Stimulated activated CD8-positive, alpha-beta memory T cell treated with anti-CD3 and anti-CD28 coated beads, Interleukin-7, amount 100 ng/mL, for 24 hours (primary cell): ENCODE measurements around the gene BAIAP3.

ENCODE experiments used
- DNase-seq: peaks from one replicate; pipeline ENCODE4 v3.0.0-alpha.2; 2020; ENCODE audit warnings: low read depth

The BAIAP3 gene

DNA sequence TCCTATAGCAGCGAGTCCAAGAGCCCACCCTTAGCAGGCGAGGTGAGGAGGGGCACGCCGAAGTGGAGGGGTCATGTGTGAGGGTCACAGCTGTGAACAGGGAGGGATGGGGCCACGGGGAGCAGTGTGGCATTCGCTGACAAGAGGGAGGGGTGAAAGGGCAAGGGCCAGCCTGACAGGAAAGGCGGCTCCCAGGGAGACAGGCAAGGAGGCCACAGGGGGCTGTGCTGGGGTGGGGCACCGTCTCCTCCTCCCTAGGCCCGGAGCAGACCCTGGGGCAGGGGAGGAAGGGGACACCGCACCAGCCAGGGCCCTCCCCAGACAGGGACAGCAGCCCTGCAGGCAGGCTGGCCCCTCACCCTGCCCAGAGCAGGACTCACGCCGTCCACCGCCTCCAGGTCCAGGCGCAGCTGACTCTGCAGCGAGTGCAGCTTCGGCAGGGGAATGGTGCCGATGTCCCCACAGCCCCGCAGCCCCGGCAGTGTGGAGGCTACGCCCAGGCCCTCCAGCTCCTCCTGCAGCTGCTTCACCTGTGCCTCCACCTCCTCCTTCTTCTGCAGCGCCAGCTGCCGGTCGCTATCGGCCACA, 33.4 kb downstream of the BAIAP3 start:
- no peak for DNase-seq

DNA sequence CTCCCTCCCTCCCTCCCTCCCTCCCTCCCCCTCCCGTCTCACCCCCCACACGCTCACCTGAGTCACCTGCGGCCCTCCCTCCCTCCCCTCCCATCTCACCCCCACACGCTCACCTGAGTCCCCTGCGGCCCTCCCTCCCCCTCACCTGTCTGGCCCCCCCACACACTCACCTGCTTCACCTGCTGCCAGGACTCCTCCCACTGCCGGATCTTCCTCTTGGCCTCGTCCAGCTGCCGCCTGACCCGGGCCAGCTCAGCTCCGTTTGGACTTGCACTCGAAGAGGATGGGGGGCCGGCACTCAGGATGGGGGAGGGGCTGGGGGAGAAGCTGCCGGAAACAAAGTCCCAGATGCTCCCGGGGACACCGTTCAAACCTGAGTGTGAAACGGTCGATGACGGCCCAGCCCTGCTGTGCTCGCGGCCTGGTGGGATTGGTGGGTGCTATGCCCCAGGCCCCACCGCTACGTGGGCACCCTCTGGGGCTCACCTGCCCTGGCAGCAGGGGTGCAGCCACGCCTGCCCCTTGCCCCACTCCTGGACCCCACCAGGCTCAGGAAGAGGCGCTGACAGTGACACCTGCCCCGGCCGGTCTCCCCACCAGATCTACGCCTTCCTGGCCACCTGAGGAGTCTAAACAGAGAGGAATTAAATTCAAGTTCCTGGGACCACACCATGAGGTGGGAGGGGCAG, 34.2 kb downstream of the BAIAP3 start:
- no peak for DNase-seq

DNA sequence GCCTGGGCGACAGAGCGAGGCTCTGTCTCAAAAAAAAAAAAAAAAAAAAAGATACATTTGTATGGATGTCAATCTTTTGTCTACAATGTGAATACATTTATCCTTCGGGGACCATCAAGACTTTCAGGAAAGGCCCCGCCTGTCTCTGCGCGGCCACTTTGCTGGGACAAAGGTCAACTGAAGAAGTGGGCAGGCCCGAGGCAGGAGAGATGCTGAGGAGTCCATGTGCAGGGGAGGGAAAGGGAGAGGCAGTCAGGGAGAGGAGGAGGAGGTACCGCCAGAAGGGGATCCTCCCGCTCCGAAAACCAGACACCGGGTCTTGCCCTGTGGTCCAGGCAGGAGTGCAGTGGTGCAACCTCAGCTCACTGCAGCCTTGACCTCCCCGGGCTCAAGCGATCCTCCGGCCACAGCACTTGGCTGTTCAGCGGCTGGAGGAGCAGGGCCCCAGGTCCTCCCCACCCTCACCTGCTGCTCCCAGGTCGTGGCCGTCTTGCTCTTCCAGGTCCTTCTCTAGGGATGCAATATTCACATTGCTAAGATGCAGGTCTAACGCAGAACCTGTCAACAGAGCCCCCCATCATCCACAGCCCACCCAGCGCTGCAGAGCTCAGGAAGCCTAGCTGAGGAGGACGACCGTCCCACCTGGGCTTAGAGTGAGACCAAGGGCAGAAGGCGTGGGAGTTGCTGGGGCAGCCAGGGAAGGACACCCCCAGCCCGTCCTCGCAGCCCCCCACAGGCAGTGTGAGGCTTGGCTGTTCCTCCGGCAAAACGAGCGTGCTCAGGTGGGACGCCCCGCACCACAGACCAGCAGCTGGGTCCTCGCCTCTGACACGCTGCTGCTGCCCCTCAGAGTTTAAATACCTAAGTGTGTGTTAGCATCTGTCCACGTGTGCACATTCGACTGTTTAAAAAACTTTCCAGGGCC, 37.9 kb downstream of the BAIAP3 start:
- DNase-seq, result no peak

DNA sequence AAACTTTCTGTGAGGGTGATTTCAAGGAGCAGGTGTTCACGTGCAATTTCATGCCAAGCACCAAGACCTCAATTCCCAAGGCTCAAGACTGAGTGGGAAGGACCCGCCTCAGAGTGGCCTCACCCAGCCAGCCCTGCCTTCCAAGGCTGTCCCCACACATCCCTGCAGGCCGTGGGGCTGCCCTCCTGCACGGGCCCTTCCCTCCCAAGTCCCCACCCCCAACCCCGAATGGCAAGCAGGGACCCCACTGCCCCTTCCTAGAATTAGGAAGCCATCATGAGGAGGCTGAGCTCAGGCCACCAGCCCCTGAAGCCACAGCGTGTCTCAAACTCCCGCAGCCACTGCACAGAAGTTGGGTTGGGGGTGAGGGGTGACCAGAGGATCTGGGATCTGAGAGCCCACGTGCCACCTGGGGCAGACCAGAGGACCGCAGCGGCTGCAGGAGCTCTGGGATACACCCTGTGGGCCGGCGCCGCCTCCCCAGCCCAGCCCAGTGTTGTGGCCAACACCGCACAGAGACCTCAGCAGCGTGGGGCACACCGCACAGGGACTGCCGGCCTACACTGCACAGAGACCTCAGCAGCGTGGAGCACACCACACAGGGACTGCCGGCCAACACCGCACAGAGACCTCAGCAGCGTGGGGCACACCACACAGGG, 39.0 kb downstream of the BAIAP3 start:
- DNase-seq, result no peak

DNA sequence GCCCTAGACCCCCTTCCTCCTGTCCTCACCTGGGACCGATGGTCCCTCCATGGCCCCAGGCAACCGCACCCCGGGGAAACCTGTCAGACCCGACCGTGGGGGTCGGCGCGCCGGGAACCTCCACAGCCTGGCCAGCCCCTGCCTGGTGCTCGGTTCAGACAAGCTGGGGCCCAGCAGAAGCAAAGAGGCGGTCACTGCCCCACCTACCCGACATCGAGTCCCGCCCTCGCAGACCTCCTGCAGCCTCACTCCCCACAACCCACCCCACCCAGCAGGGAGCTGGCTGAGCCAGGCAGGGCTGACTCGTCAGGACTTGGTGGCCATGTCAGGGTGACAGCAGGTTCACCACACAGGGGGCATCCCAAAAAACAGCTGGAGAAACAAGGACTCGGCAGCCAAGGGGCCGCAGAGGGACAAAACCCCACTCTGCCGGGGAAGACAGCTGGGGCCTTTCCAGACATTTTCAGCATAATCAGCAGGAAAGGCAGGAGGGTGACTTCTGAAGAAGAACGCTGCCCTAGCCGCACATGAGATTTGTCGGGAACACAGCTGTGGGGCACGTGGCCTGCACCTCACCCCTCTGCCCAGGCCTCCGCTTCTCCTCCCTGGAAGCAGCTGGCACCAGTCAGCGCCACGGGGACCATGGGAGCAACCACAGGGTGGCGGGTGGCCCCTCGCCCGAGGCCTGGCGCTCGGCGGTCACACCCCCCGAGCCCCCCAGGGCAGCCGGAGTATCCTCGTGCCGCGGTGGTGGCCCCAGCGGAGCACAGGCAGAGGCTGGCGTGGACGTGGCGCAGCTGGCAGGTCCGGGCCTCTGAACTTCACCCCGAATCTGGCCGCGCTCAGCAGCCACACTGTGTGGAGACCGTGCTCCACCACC, 41.2 kb downstream of the BAIAP3 start:
- no peak for DNase-seq

DNA sequence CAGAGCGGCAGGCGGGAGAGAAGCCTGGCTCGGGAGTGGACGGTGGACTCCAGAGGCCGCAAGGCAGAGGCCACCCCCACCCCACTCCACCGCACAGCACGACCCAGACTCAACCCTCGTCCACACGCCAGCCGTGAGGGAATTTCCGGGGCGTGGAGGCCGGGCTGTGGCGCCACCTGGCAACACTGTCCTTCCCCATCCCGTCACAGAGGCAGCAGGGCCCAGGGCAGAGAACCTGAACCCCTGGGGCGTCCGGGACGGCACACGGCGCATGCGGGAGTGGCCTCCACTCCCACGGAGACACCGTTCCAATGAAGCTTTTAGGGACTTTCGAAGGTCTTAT, 41.8 kb downstream of the BAIAP3 start:
- no peak for DNase-seq

DNA sequence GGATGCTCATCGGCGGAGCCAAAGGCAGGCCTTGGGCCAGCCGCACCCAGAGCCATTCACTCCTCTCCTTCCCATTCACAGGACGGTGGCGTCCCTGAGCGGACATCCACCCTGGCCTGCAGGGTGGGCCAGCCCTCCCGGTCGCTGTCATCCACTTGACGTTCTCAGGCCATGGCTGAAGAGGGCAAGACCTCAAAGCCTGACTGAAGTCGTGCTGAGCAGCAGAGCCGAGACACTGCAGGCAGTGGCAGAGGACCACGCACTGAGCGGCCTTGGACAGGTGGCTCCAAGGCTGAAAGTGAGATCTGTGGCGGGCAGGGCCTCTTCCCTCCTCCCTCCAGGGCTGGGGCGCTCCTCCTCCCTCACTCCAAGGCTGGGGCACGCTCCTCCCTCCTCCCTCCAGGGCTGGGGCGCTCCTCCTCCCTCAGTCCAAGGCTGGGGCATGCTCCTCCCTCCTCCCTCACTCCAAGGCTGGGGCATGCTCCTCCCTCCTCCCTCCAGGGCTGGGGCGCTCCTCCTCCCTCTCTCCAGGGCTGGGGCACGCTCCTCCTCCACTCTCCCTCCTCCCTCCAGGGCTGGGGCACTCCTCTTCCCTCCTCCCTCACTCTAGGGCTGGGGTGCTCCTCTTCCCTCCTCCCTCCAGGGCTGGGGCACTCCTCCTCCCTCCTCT, 42.4 kb downstream of the BAIAP3 start:
- no peak for DNase-seq

DNA sequence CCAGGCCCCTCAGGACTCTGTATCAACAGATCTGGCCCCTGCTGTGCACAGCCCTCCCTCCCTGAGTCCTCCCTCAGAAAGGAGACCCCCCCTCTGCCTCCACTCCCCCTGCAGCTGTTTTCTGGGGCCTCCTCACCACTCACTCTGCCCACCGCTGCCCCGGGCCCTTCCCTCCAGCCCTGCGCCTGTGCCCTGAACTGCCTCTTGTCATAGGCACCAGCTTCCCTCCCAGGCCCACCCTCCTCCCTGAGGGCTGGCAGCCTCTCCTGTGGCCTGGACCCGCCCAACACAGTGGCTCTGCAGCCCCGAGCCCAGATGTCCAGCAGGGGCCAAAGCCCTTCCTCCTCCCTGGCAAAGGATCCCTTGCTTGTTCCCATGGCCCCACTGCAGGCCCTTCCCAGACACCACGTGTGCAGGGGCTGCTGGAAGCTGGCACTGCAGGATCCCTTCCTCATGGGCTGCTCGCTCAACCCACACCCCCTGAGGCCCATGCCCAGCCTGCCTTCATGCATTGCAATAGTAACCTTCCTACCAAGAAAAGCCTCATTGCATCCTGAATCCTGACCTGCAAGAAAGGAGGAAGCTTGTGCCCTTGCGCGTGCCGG, 44.1 kb downstream of the BAIAP3 start:
- no peak for DNase-seq

DNA sequence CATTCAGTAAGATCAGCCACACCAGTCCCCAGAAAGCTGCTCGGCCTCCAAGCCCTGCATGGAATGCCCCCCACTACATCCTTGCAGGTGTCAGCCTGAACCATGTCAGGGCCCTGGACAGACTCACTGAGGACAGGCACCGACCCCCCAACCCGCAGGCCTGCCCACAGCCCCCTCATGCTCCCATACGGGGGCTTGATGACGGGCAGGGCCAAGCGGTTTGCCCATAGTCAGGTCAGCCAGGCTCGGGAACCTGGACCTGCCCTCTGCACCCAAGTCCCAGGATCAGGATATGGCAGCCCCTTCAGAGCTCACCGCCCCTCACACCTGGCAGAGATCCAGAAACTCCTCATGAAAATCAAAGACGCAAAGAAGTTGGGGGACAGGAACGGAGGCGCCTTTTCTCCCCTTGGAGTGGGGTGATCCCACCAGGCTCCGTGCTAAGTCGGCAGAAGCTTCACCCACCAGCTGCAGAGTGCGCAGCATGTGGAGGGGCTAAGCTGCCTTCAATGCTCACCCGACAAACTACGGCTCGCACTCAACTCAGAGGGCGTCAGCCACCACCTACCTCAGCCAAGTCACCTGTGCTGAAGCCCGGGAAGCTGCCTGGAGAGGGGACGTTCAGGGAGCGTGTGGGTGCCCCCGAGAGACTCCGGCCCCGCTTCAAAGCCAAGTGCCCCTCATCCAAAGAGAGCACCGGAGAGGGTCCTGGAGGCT, 44.8 kb downstream of the BAIAP3 start:
- no peak for DNase-seq

DNA sequence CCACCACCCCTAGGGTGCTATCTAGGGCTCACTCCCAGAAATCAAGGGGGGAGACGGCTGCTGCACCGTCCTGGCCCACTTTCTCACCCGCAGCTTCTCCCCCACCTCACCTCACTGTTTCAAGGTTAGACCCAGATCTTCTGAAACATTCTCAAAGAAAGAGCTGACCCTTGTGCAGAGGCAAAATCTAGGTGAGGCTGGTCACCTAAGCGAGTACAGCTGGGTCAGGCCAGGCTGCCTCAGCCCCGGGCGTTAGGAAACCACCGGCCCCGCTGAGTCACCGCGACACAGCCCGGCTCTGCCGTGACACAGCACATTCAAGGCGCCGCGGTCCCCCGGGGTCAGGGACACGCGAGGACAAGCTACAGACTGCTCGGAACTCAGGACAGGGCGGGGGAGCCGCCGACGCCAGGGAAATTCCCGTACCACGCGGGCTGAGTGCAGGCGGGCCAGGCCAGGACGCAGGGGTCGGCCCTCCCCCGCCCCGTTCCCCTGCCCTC, 45.4 kb downstream of the BAIAP3 start:
- peak; percentile 48 for DNase-seq

DNA sequence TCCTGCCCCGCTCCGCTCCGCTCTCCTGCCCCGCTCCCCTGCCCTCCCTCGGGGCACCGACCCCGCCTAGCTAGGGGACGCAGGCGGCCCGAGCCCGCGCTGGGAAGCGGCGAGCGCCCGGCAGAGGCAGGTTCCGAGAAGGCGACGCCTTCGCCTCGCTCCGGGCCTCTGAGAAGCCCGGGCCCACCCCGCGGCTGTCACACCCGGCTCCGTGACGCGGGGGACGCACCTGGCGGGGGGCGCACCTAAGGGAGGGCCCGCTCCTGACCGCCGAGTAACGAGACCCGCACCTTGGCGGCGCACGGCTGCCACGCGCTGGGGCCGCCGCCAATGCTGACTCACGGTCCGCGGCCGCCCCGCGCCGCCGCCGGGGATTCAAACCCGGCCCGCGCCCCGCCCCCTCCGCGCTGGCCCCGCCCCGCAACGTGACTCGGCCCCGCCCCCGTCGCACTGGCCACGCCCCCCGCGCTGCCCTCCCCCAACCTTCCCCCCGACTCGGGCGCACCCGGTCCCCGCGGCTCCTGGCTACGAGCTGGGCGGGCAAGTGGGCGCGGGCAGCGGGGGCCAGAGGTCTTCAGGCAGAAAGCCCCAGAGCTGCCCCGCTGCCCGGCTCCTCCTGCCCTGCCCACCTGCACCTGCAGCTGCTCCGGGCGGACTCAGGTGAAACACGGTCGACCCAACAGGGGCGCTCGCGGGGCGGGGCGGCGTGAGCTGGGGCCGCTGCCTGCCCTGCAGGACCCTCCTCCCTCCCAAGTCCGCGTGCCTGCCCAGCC, 46.0 kb downstream of the BAIAP3 start:
- peak; percentile 49 for DNase-seq

DNA sequence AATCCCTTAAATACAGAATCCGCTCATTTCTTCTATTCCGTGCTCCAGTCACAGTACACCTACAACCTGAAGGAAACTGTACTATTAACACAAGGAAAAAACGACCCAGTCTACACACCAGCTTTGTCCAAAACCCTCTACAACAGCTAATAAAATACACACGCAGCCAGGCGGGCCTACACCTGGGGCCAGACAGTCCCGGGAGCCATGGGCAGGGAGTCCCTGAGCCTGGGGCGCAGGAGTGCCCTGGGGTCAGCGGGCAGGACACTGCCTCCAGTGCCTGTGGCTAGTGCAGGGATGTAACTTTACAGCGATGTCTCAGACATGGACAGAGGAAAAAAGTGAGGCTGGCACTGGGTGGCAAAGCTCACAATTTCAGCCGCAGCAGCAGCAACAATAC, 46.8 kb downstream of the BAIAP3 start:
- DNase-seq, result no peak

DNA sequence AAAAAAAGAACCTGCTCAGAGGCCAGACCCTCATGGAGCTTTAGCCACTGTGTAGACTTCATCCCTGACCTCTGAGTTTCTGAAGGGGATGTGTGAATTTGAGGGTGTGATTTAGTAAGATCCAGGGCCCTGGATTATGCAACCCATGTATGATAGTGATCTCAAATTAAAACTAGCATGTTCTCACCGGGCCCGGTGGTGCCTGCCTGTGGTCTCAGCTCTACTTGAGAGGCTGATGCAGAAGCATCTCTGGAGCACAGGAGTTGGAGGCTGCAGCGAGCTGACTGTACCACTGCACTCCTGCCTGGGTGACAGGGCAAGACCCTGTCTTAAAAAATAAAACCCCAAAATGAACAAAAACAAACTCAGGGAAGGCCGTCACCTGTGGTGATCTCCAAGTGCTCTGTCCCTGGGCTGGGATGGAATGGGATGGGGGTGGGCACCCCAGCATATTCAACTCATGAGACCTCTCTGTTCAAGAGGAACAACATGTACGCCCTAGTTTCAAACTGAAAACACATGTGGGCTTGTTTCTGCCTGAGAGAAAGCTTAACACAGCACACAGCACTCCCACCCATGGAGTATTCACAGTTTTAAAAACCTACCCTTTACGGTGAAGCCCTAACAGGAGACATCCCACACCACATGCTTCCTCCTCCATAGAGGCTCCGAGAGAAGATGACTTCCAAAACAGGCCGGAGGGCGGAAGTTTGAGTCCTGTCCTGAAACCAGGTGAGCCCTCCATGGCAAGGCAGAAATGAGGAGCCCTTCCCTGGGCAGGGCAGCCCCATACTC, 48.4 kb downstream of the BAIAP3 start:
- DNase-seq, result no peak

DNA sequence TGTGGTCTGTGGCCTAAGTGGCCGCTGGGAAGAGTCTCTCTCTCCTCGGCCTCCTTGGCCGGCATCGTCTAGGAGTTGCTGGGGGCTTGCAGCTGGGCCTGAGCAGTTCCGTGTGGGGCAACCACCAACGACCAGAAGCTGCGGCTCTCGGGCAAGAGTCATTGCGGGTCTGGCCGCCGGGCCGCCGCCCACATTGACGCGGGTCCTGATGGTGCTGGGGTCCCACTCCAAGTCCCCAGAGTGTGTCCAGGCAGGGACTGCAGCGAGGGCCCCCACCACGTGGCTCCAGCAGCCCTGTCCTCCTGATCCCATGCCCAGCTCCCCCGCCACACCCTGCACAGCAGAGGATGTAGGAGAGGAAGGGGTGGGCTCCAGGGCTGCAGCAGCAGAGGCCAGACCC, 50.1 kb downstream of the BAIAP3 start:
- no peak for DNase-seq

DNA sequence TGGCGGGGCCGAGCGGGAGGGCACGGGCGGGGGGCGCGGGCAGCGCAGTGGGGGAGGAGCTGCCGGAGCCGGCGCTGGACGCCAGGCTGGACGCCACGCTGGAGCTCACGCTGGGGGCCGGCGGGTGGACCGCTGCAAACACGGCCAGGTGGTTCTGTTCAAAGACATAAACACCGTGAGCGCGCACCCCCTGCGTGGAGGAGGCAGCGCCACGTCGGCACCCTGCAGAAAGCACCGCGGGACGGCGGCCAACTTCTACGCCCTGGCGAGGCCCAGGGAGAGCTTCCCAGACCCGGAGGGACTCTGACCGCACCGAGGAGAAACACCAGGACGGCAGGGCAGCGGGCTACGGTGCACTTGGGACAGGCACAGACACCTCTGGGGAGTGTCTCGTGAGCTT, 51.8 kb downstream of the BAIAP3 start:
- no peak for DNase-seq

DNA sequence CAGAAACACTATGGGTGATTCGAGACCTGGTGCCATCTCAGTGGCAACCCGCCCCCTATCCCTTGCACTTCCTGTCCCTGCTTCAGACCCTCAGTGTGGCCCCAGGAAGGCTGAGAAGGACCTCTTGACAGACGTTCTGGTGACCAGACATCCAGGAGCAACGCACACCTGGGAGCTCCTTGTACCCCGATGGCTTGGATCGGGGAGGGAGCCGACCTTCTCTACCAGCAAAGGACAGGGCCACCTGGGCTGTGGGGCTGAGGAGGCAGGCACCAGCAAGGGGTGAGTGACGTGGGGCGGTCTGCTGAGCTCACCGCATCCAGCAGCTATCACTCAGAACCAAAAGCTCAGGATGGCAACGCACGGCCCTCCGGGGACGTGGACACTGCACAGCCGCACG, 53.9 kb downstream of the BAIAP3 start:
- no peak for DNase-seq

DNA sequence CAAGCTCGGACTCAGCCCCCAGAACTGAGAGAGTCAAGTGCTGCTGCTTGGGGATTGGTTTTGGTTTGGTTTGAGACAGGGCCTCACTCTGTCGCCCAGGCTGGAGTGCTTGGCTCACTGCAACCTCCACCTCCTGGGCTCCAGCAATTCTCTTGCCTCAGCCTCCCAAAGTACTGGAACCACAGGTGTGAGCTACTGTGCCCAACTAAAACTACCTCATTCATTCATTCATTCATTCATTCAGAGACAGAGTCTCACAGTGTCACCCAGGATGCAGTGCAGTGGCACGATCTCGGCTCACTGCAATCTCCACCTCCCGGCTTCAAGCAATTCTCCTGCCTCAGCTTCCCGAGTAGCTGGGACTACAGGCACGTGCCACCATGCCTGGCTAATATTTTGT, 56.3 kb downstream of the BAIAP3 start:
- DNase-seq, result no peak

DNA sequence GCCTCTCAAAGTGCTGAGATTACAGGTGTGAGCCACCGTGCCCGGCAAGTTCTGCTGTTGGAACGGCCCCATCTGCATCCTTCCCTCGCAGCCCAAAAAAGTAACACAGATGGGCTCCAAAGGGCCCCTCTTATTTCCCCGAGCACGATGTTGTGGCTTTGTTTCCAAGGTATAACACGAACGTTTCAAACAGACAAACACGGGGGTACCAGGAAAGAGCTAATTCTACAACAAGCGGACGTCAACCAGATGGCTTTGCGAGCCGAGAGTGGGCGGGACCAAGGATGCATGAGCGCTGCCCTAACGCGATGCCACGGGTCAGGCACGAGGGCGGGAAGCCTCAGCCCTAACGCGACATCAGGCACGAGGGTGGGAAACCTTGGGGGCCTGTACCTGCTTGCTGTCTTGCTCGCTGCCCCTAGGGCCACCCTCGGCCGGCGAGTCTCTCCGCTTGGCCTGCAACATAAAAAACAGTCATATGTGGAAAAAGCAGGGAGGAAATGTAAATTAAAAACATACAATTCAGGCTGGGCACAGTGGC, 56.9 kb downstream of the BAIAP3 start:
- DNase-seq, result no peak
